Body of pancreas (tissue), 4 donors: ENCODE data around the gene IL20. TPM values are rescaled to one million over a fixed set of nuclear protein-coding genes. Genes with fewer than 3 reads are reported as not detected.

ENCODE experiments used
- ATAC-seq: fragments of 150-250 bp; one replicate; pipeline ENCODE4 v1.9.1; 2016
- DNase-seq, 4 donors: peaks; one replicate each; pipeline ENCODE4 v3.0.0-alpha.2; 2019
- H3K27ac ChIP-seq, 4 donors: fragments of 200-600 bp; sonication (generic); 1 replicate in 3 of 4; 2 replicates in 1 of 4; pipeline versions ENCODE4 v1.5.1 to v1.6.1; 2016 to 2019; ENCODE audit warnings: mild to moderate bottlenecking in 1 of 4, mixed read lengths in 1 of 4, moderate library complexity in 1 of 4
- H3K27me3 ChIP-seq, 2 donors: fragments of 200-600 bp; sonication (generic); one replicate each; pipeline ENCODE4 v1.6.0; 2016; ENCODE audit warnings: mild to moderate bottlenecking in 1 of 2
- H3K36me3 ChIP-seq, 2 donors: fragments of 200-600 bp; sonication (generic); replicated peaks in 1 of 2; 2 replicates each; pipeline ENCODE4 v1.5.1; 2016; ENCODE audit warnings: low read depth in 2 of 2; ENCODE audit not compliant: insufficient read depth in 1 of 2
- H3K4me1 ChIP-seq: fragments of 200-600 bp; sonication (generic); one replicate; pipeline ENCODE4 v1.6.0; 2016
- H3K4me3 ChIP-seq, 2 donors: fragments of 200-600 bp; sonication (generic); 1 replicate in 1 of 2; 2 replicates in 1 of 2; pipeline ENCODE4 v1.5.1; 2016 to 2019
- H3K9me3 ChIP-seq, 3 donors: fragments of 200-600 bp; sonication (generic); 1 replicate in 2 of 3; 2 replicates in 1 of 3; pipeline ENCODE4 v1.5.1; 2016
- POLR2A ChIP-seq, 3 donors: fragments of 450-650 bp; IDR thresholded peaks; one replicate each; pipeline ENCODE4 v1.6.1; 2016; ENCODE audit warnings: antibody characterized with exemption in 3 of 3, mild to moderate bottlenecking in 2 of 3
- WGBS, 2 donors: methylation state at CpG; one replicate each; pipeline ENCODE4 v1.1.5; 2017; 5-methylcytosine and 5-hydroxymethylcytosine counted together
- intact Hi-C: fragments of 100-400 bp; cut with DNase I; formaldehyde crosslinking; loops from one replicate; pipeline ENCODE4 v1.15.1; 2023
- total RNA-seq, 2 donors: library from RNA; depleted of rRNA; stranded (reverse); fragments of >200 nt; gene quantifications; one replicate each; pipeline ENCODE4 v1.1.0, GENCODE V29; 2016
- TF ChIP-seq, protein P1 (sequence below), 7 experiments: fragments of 450-650 bp in 4 of 7; fragments of 200-600 bp in 3 of 7; sonication (generic) in 3 of 7; IDR thresholded peaks; one replicate each; pipeline ENCODE4 v1.5.1; 2016 to 2019; ENCODE audit warnings: antibody characterized with exemption in 7 of 7

IL20 gene, protein sequence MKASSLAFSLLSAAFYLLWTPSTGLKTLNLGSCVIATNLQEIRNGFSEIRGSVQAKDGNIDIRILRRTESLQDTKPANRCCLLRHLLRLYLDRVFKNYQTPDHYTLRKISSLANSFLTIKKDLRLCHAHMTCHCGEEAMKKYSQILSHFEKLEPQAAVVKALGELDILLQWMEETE
- total RNA-seq: not detected

DNA sequence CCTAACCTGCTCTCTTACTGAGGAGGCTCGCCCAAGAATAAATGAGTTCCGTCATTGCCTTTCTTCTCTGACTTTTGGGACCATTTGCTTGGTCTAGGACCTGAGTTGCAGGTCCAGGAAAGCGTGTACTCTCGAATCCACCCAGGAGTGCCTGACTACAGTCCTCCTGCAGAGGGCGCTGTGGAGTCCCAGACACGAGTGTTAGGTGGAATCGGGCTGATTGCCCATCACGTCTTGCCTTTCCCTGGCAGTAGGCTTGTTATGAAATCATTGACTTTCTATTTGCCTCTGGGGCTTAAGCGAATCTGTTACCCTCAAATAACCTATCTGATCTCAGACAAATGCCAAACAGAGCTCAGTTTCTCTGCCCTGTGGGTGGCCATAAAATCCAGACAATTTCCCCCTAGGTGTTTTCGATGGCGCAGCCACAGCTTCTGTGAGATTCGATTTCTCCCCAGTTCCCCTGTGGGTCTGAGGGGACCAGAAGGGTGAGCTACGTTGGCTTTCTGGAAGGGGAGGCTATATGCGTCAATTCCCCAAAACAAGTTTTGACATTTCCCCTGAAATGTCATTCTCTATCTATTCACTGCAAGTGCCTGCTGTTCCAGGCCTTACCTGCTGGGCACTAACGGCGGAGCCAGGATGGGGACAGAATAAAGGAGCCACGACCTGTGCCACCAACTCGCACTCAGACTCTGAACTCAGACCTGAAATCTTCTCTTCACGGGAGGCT, at the start of gene IL20:
TSS of gene IL20 (plus strand) at position 685 of the 733 bp plus-strand sequence. CDS start 230 bp downstream, outside the sequence.
- H3K4me3 ChIP-seq: no peak within 1 kb of the TSS
- H3K27me3 ChIP-seq: no peaks in the 10 kb centered on the region
- DNase-seq (peak; percentile 94 to 98 (median 96)), ATAC-seq (peak; percentile 100)
- 46 to 48% methylated on average over 19 of the region's 19 CpGs for WGBS, 2 donors
- H3K27ac ChIP-seq: no peak within 1 kb of the TSS
- no peaks in the 10 kb centered on the region for H3K36me3 ChIP-seq
- no peaks in the 10 kb centered on the region for H3K9me3 ChIP-seq
- peaks cover 8% of the 10 kb centered on the region for H3K4me1 ChIP-seq
- no peak for TF ChIP-seq POLR2A (IDR thresholded peaks at IDR 0.05)
- TF ChIP-seq, protein P1, sequence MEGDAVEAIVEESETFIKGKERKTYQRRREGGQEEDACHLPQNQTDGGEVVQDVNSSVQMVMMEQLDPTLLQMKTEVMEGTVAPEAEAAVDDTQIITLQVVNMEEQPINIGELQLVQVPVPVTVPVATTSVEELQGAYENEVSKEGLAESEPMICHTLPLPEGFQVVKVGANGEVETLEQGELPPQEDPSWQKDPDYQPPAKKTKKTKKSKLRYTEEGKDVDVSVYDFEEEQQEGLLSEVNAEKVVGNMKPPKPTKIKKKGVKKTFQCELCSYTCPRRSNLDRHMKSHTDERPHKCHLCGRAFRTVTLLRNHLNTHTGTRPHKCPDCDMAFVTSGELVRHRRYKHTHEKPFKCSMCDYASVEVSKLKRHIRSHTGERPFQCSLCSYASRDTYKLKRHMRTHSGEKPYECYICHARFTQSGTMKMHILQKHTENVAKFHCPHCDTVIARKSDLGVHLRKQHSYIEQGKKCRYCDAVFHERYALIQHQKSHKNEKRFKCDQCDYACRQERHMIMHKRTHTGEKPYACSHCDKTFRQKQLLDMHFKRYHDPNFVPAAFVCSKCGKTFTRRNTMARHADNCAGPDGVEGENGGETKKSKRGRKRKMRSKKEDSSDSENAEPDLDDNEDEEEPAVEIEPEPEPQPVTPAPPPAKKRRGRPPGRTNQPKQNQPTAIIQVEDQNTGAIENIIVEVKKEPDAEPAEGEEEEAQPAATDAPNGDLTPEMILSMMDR (IDR thresholded peaks at IDR 0.05): peak; percentile 85 to 93 (median 92)
- intact Hi-C loops: no loop called here

DNA sequence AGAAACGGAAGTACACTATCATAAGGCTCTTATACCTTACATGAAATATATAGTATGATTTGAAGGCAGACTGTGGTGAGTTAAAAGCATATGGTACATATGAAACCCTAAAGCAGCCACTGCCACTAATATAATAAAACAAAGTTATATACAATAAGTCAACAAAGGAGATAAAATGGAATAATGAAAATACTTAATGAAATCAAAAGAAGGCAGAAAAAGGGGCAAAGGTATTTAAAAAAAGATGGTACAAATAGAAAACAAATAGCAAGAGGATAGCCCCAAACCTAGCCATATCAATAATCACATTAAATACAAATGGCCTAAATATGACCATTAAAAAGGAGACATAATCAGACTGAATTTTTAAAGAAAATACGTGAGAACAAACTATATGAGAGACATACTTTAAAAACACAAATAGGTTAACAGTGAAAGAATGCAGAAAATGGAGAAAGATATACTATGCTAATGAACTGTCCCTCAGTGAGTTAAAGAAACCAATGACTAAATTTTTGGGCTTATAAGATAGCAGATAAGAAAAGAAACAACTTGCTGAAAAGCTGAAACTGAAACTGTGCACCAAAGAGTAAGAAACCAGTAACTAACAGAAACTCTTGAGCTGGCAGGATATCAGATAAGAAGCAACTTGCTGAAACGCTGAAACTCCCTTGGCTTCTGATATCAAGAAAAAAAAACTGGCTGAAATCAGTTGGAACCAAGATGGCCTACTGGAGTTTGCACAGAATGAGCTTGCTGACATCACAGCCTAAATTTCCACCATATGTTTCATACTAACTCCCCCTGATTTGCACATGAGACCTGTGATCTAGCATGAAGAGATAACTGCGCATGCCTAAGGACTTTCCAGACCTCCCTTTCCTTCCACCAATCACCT, 48.8 kb upstream of the IL20 start:
- Histone ChIP-seq H3K4me1 (no peaks in the 10 kb centered on the region), H3K36me3 (no peaks in the 10 kb centered on the region), H3K4me3 (no peak overlapping the region), H3K9me3 (no peaks in the 10 kb centered on the region), H3K27me3 (no peaks in the 10 kb centered on the region), H3K27ac (no peak overlapping the region)
- WGBS, 2 donors: 63 to 72% methylated on average over 4 of the region's 4 CpGs
- peak; percentile 52 for ATAC-seq
- DNase-seq: peak in 1 of 4 donors; percentile 19
- intact Hi-C loops: no loop called here
- no peak for TF ChIP-seq POLR2A (IDR thresholded peaks at IDR 0.05)
- TF ChIP-seq, protein P1 (IDR thresholded peaks at IDR 0.05): no peak

DNA sequence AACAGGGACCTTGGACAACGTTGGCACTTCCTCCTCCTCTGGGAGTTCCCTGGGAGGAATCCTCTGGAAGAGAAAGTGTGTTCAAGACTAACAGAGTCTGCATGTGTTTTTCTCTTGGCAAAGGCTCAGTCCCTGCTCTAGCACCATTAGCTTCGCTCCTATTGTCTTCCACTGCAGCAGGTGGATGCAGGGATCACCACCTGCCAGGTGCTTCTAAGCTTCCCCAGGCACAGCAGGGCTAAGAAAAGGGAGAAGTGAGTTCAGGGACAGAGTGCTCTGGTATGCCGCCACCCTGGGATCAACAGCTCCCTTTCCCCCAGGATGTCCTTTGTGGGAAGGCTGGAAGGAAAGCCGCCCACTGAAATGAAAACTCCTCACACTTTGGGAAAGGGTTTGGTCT, 43.9 kb upstream of the IL20 start:
- Histone ChIP-seq H3K4me1 (no peaks in the 10 kb centered on the region), H3K27ac (no peak overlapping the region), H3K4me3 (no peak overlapping the region), H3K9me3 (no peaks in the 10 kb centered on the region), H3K36me3 (no peaks in the 10 kb centered on the region), H3K27me3 (no peaks in the 10 kb centered on the region)
- intact Hi-C loops: no loop called here
- ATAC-seq (no peak), DNase-seq (no peak)
- no peak for TF ChIP-seq POLR2A (IDR thresholded peaks at IDR 0.05)
- TF ChIP-seq, protein P1 (IDR thresholded peaks at IDR 0.05): no peak
- WGBS, 2 donors: 69 to 77% methylated on average over 4 of the region's 4 CpGs

DNA sequence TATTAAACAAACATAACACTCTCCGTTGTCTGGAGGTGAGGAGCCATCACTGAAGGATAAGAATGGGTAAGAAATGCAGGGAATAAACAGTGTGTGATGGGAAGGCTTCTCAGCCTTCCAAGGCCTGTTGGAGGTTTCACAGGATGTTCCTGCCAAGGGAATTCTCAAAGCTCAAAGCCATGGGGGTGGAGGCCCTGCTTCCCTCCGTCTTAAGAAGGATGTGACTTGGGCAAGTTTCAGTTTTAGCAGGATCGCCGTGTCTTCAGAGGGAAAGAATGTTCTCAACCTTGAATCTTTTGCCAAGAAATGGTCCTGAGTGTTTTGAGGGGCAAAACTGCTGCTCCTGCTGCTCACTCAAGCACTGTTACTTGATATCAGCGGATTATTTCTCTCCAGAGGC, 41.7 kb upstream of the IL20 start:
- no peak for ATAC-seq
- 68 to 73% methylated on average over 5 of the region's 5 CpGs for WGBS, 2 donors
- H3K4me3 ChIP-seq: no peak overlapping the region
- no peak overlapping the region for H3K27ac ChIP-seq
- no peaks in the 10 kb centered on the region for H3K9me3 ChIP-seq
- no peaks in the 10 kb centered on the region for H3K4me1 ChIP-seq
- H3K36me3 ChIP-seq: no peaks in the 10 kb centered on the region
- DNase-seq: peak in 1 of 4 donors; percentile 25
- TF ChIP-seq POLR2A (IDR thresholded peaks at IDR 0.05): no peak
- TF ChIP-seq, protein P1 (IDR thresholded peaks at IDR 0.05): no peak
- intact Hi-C loops: no loop called here
- no peaks in the 10 kb centered on the region for H3K27me3 ChIP-seq
